Measurements from ENCODE around the gene GJB5.

Gene GJB5

GRCh38 chr1:34743775-34744174, 11.1 kb upstream of the GJB5 start:
- no peaks in the 10 kb centered on the region for H3K79me2 ChIP-seq (ENCODE audit: insufficient read depth, low read length)
- H2AFZ ChIP-seq (ENCODE audit: low read length): no peak overlapping the region
- H3K4me3 ChIP-seq (ENCODE audit: low read depth, low read length, poor library complexity, severe bottlenecking): no peak overlapping the region
- no peaks in the 10 kb centered on the region for H3F3A ChIP-seq (ENCODE audit: insufficient read depth, low read length)
- no peak overlapping the region for H3K27ac ChIP-seq (ENCODE audit: low read depth, low read length, poor library complexity, severe bottlenecking)
- no peaks in the 10 kb centered on the region for H3K36me3 ChIP-seq (ENCODE audit: insufficient read depth, low read length)
- H3K9ac ChIP-seq (ENCODE audit: low read length): no peak overlapping the region
- H3K9me3 ChIP-seq (ENCODE audit: low read length): no peaks in the 10 kb centered on the region
- H3K4me2 ChIP-seq (ENCODE audit: low read length): no peak overlapping the region
- no peaks in the 10 kb centered on the region for H3K9me2 ChIP-seq (ENCODE audit: low read depth, low read length)
- no peaks in the 10 kb centered on the region for H3K4me1 ChIP-seq (ENCODE audit: insufficient read depth, low read length, severe bottlenecking)
- H3K27me3 ChIP-seq (ENCODE audit: insufficient read depth, low read length): no peaks in the 10 kb centered on the region
- H4K20me1 ChIP-seq (ENCODE audit: insufficient read depth, low read length): no peaks in the 10 kb centered on the region
- TF ChIP-seq EZH2 (IDR thresholded peaks at IDR 0.05; ENCODE audit: borderline replicate concordance, low read length): no peak
- no peak for TF ChIP-seq CTCF (IDR thresholded peaks at IDR 0.05; ENCODE audit: low read length)

GRCh38 chr1:34744851-34745250, 10.0 kb upstream of the GJB5 start:
- H3K27ac ChIP-seq (ENCODE audit: low read depth, low read length, poor library complexity, severe bottlenecking): no peak overlapping the region
- no peaks in the 10 kb centered on the region for H3K9me2 ChIP-seq (ENCODE audit: low read depth, low read length)
- no peaks in the 10 kb centered on the region for H3K9me3 ChIP-seq (ENCODE audit: low read length)
- no peak overlapping the region for H3K4me3 ChIP-seq (ENCODE audit: low read depth, low read length, poor library complexity, severe bottlenecking)
- H3K79me2 ChIP-seq (ENCODE audit: insufficient read depth, low read length): no peaks in the 10 kb centered on the region
- no peaks in the 10 kb centered on the region for H4K20me1 ChIP-seq (ENCODE audit: insufficient read depth, low read length)
- H3K4me1 ChIP-seq (ENCODE audit: insufficient read depth, low read length, severe bottlenecking): no peaks in the 10 kb centered on the region
- no peak overlapping the region for H3K4me2 ChIP-seq (ENCODE audit: low read length)
- no peaks in the 10 kb centered on the region for H3K36me3 ChIP-seq (ENCODE audit: insufficient read depth, low read length)
- H3F3A ChIP-seq (ENCODE audit: insufficient read depth, low read length): no peaks in the 10 kb centered on the region
- H3K27me3 ChIP-seq (ENCODE audit: insufficient read depth, low read length): no peaks in the 10 kb centered on the region
- no peak overlapping the region for H3K9ac ChIP-seq (ENCODE audit: low read length)
- no peak overlapping the region for H2AFZ ChIP-seq (ENCODE audit: low read length)
- TF ChIP-seq EZH2 (IDR thresholded peaks at IDR 0.05; ENCODE audit: borderline replicate concordance, low read length) (no peak), CTCF (IDR thresholded peaks at IDR 0.05; ENCODE audit: low read length) (no peak)

GRCh38 chr1:34745666-34746065, 9.2 kb upstream of the GJB5 start:
- Histone ChIP-seq H3K36me3 (ENCODE audit: insufficient read depth, low read length) (no peaks in the 10 kb centered on the region), H3K4me2 (ENCODE audit: low read length) (no peak overlapping the region), H4K20me1 (ENCODE audit: insufficient read depth, low read length) (no peaks in the 10 kb centered on the region), H3K27ac (ENCODE audit: low read depth, low read length, poor library complexity, severe bottlenecking) (no peak overlapping the region), H3K9me2 (ENCODE audit: low read depth, low read length) (no peaks in the 10 kb centered on the region), H3K9me3 (ENCODE audit: low read length) (no peaks in the 10 kb centered on the region), H3K9ac (ENCODE audit: low read length) (no peak overlapping the region), H3K4me1 (ENCODE audit: insufficient read depth, low read length, severe bottlenecking) (no peaks in the 10 kb centered on the region), H3F3A (ENCODE audit: insufficient read depth, low read length) (no peaks in the 10 kb centered on the region), H3K79me2 (ENCODE audit: insufficient read depth, low read length) (no peaks in the 10 kb centered on the region), H2AFZ (ENCODE audit: low read length) (no peak overlapping the region), H3K4me3 (ENCODE audit: low read depth, low read length, poor library complexity, severe bottlenecking) (no peak overlapping the region), H3K27me3 (ENCODE audit: insufficient read depth, low read length) (no peaks in the 10 kb centered on the region)
- TF ChIP-seq EZH2 (IDR thresholded peaks at IDR 0.05; ENCODE audit: borderline replicate concordance, low read length) (no peak), CTCF (IDR thresholded peaks at IDR 0.05; ENCODE audit: low read length) (no peak)

All from OCI-LY1 (cell line).